Fibroblast of villous mesenchyme (primary cell): ENCODE data around the gene DNAJC5G. TPM values are rescaled to one million over a fixed set of nuclear protein-coding genes. Genes with fewer than 3 reads are reported as not detected.
"Not testable (repeated sequence)": the region's sequence is repeated elsewhere in the genome, so short reads cannot be mapped to it uniquely, and the experiment has no call there.

Experiments
- DNase-seq: peaks from one replicate; pipeline ENCODE4 v3.0.0-alpha.2; 2010; ENCODE audit warnings: low read depth
- H3K4me3 ChIP-seq: 2 replicates; pipeline ENCODE4 v1.5.1; 2011; ENCODE audit warnings: low read depth, mild to moderate bottlenecking, low read length
- total RNA-seq: library from RNA; depleted of rRNA; stranded (reverse); fragments of >200 nt; gene quantifications from 2 replicates; pipeline ENCODE4 v1.2.3, GENCODE V29; 2012
- TF ChIP-seq, protein P1 (sequence below): IDR thresholded peaks from 2 replicates; pipeline ENCODE4 v1.5.1; 2012; ENCODE audit warnings: low read depth, mild to moderate bottlenecking, low read length; ENCODE audit not compliant: insufficient read depth

Gene DNAJC5G
- total RNA-seq, 1 donor, result not detected

DNA sequence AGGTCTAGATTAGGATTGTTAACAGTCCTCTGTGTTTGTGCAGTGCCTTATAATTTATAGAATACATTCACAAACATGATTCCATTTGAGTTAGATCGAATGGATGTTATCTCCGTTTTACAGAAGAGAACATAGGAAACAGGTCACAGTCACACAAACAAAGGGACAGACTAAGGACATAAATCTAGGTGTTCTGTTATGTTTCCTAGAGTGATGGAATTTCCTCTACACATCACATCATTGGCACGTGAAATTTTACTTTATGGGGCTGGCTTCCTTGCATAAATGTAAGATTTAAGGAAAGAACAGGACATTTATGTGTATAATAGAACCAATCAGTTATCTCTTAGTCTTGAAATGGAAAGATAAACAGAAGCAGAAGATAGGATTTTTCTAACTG lies 13.4 kb downstream of the DNAJC5G start:
- no peak for DNase-seq
- H3K4me3 ChIP-seq, result no peak overlapping the region
- TF ChIP-seq, protein P1, sequence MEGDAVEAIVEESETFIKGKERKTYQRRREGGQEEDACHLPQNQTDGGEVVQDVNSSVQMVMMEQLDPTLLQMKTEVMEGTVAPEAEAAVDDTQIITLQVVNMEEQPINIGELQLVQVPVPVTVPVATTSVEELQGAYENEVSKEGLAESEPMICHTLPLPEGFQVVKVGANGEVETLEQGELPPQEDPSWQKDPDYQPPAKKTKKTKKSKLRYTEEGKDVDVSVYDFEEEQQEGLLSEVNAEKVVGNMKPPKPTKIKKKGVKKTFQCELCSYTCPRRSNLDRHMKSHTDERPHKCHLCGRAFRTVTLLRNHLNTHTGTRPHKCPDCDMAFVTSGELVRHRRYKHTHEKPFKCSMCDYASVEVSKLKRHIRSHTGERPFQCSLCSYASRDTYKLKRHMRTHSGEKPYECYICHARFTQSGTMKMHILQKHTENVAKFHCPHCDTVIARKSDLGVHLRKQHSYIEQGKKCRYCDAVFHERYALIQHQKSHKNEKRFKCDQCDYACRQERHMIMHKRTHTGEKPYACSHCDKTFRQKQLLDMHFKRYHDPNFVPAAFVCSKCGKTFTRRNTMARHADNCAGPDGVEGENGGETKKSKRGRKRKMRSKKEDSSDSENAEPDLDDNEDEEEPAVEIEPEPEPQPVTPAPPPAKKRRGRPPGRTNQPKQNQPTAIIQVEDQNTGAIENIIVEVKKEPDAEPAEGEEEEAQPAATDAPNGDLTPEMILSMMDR, result no peak

DNA sequence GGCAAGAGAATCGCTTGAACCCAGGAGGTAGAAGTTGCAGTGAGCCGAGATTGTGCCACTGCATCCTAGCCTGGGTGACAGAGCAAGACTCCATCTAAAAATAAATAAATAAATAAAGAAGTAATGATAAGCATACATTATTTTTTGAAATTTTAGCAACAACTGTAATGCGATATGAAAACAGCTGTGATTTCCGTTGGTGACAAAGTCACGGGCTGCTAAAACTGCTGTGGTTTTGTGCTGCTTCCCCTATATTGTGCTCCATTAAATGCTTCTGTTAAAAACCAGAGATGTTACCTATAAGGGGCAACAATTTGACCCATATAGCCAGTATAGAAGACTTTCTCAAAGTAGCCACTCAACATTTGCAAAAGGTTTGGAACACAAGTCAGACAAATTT lies 15.3 kb downstream of the DNAJC5G start:
- TF ChIP-seq, protein P1, result no peak

DNA sequence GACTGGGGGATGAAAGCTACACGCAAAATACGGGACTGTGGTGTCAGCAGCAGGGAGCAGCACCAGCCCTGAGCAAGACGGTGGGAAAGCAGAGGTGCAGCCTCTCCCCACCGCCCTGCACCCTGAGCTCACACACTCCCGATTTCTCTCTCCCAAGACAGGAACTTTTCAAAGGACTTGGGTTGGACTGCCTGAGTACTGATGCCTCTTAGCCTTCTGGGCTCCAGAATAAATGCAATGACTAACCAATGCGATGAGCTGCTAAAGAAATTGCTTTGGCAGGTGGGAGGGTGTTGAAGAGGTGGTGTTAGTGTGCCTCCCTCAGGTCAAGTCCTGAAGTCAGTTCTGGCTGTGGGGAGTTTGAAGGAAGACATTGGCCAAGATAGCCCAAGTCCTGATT lies 16.6 kb downstream of the DNAJC5G start:
- no peak overlapping the region for H3K4me3 ChIP-seq
- TF ChIP-seq, protein P1, result no peak
- DNase-seq, result no peak

More for the DNA sequence above, 15.3 kb downstream of the DNAJC5G start:
- H3K4me3 ChIP-seq, result no peak overlapping the region
- DNase-seq, result no peak

DNA sequence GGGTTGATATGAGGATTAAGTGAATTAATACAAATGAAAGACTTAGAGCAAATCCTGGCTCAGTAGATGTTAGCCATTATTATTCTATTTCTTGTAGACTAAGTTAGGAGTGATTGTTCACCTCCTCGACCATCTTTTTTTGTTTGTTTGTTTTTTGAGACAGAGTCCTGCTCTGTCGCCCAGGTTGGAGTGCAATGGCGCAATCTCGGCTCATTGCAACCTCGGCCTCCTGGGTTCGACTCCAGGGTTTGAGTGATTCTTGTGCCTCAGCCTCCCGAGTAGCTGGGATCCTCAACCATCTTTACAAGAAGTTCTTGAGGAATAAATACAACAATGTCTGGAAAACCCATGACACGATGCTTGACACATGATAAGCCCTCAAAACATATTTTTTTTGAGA lies 19.7 kb downstream of the DNAJC5G start:
- no peak overlapping the region for H3K4me3 ChIP-seq
- no peak for DNase-seq
- TF ChIP-seq, protein P1, result no peak

DNA sequence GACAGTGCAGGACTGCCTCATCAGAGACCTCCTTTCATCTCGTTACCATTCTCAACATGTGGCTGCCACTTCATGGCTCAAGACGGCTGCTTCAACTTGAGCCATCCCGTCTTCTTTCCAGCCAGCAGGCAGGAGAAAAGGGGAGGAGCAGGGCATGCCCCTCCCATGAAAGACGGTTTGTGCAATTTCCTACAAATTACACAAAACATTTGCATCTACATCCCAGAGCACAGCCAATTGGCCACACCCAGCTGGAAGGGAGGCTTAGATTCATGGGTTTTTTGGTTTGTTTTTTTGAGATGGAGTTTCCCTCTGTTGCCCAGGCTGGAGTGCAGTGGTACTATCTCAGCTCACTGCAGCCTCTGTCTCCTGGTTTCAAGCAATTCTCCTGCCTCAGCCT lies 21.2 kb downstream of the DNAJC5G start:
- H3K4me3 ChIP-seq, result no peak overlapping the region
- peak; percentile 33 for DNase-seq
- TF ChIP-seq, protein P1, result no peak

DNA sequence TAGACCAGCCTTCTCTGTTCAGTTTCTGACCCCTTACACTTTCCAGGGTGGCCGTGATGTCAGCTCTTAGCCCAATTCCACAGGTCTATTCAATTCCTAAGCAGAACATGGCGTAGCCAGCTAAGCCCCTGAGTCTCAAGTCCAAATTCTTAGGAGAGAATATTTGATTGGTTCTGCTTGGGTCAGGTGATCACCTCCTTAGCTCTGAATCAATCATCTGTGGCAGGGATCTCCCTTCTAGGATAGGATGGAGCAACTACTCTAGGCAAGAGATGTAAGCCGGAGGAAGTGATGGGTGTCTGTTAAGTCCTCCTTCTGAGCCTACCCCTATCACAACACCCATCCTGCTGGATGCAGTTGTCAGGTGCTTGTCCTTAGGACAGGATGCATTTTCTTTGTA lies 22.0 kb downstream of the DNAJC5G start:
- TF ChIP-seq, protein P1, result no peak
- H3K4me3 ChIP-seq, result no peak overlapping the region
- no peak for DNase-seq

DNA sequence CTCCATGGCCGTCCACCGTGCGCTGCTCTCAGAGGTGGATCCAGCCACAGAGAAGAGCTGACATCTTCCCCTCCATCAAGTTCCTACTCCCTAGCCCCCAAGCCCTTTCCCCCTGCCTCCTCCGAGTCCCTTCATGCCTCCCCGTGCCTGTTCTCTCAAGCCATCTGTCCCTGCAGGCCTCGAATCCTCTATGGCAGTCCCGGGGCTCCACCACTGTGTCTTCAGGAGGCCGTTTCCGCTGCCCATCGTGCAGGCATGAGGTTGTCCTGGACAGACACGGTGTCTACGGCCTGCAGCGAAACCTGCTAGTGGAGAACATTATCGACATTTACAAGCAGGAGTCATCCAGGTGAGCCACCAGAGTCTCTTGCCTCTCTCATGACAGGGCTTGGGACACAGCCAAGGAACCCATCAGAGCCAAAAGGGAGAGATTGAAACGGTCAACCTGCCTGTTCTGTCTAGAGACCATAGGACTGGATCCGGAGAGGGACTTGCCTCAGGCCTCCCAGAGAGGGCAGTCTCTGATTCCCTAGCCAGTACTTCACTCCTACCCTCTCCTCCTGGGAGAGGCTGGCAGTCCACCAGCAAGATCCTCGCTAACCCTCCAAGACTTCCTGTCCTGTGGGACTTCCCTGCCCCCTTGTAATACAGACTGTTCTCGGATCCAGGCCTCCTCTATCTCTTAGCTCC lies 23.3 kb downstream of the DNAJC5G start:
- no peak for DNase-seq
- TF ChIP-seq, protein P1, result no peak
- H3K4me3 ChIP-seq, result no peak overlapping the region

DNA sequence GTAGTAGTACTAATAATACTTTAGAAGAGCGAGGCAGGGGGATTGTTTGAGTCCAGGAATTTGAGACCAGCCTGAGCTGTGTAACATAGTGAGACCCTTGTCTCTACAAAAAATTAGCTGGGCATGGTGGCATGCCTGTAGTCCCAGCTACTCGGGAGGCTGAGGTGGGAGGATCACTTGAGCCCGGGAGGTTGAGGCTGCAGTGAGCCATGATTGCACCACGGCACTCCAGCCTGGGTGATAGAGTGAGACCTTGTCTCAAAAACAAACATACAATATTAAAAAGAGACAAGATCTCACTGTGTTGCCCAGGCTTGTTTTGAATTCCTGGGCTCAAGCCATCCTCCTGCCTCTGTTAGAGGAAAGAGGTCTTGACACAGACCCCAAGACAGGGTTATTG lies 25.4 kb downstream of the DNAJC5G start:
- not testable (repeated sequence) for H3K4me3 ChIP-seq, DNase-seq
